DMS 273 (cell line): ENCODE data around the gene DIRAS2.

Experiments
- DNase-seq: peaks from one replicate; lab custom pipeline; 2025; ENCODE audit not compliant: unreplicated experiment; lab: John Stamatoyannopoulos, UW

DIRAS2 gene

DNA sequence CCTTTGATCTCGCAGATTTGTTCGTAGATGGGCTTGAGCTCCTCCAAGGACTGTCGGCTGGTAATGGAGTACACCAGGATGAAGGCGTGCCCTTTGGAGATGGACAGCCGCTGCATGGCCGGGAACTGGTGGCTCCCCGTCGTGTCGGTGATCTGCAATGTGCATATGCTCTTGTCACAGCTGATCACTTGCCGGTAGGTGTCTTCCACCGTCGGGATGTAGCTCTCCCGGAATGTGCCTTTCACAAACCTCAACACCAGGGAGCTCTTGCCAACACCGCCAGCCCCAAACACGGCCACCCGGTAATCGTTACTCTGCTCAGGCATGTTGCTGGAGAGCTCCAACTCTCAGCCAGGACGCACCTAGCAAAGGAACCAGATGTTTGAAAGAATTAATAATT is 29.1 kb downstream of the DIRAS2 start:
- no peak for DNase-seq

DNA sequence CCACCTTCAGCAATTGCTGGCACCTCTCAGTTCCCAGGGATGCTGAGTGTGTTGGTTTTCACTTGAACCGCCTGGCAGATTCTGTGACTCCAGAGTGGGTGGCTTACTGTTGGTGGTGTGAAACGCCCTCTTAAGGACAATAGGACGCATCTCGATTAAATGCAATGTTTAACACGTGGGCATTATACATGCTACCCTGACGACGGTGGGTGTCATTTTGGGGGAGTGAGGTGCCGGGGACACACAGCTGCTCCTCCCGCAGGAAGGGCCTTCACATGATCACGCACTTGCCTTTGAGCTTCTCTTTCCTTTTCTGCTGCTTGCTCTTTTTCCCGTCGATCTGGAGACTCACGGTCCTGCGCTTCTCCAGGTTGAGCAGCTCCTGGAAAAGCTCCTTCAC is 29.7 kb downstream of the DIRAS2 start:
- no peak for DNase-seq

DNA sequence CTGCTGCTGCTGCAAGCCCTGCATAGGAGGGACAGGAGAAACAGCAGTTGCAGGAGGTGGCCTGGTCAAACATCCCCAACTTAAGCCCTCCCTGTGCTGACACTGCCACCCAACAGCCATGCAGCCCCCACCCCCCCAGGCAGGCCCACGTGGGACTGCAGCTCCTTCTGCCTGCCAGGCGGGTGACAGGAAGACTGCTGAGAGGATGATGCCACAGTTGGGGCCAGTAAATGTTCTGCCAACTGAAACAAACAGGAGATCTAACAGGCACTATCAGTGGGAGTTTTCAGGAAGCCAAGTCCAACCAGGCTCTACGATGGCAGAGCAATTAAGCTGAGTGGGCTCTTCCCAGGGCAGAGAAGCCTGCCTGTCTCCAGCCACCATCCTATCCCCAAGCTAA is 31.1 kb downstream of the DIRAS2 start:
- DNase-seq, result no peak

DNA sequence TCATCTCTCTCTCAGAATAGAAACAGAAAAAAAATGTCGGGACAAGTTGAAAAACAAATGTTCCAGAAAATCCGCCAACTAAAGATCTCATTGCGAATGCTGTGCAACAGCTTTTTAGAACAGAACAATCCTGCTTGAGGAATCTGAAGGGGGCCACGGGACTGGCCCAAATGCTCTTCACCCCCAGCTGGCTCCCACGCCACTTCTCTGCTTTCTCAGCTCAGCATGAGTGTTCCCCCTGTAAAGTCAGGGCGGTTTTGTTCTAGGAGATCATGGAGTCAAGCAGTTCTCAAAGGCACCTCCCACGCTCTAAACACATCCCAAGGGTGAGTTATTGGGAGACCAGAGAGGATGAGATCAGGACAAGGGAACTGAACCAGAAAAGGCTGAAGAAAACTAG is 31.5 kb downstream of the DIRAS2 start:
- DNase-seq, result no peak

DNA sequence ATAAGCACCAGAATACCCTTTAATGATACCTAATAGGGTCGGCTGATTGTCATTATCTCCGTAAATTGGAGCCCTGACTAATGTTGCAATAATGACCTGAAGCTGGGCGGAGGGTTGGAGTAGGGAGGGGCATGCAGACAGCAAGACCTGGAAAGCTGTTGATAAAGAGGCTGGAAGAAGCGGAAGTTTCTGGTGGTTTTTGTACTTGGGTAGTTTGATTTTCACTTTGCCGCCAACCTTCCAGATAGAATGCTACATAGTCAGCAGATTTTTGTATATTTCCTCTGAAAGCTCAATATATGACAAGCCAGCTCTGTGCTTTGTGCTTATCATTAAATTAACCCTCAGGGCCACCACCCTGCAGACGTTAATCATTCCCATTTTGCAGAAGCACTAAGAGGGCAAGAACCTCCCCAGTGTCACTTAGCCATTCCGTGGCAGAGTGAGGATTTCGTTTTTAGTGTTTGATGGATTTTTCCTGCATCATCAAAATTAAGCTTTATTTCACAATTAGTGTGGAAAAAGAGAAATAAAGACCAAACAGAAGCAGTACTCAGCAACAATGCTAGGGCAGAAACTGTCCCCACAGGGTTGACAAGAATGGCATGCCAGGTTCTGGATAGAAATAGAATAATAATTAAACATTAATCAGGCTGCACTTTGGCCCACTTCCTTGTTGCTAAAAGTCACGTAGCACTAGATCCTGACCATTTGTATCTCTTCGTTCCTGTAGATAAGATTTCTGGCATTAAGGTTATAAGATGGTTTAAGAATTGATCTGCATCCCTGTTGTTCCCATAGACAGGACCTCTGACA is 34.7 kb downstream of the DIRAS2 start:
- DNase-seq, result no peak

DNA sequence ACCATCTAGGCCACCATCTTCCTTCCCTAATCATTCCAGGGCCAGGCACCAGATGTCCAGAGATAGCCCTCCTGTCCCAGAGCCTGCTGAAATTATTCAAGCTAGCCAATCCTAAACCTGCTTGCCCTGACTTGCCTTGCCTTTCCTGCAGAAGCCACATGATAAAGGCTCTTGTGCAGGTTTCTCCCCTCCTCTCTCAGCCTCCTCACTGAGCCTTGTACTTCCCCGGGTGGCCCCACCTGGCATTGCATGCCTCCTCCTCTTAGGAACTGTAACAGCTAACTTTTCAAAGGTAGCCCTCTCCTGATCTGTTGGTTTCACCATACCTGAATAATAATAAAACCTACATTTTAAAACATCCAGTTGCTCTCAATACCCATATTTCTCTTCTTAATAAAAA is 42.6 kb downstream of the DIRAS2 start:
- DNase-seq, result peak; percentile 41

DNA sequence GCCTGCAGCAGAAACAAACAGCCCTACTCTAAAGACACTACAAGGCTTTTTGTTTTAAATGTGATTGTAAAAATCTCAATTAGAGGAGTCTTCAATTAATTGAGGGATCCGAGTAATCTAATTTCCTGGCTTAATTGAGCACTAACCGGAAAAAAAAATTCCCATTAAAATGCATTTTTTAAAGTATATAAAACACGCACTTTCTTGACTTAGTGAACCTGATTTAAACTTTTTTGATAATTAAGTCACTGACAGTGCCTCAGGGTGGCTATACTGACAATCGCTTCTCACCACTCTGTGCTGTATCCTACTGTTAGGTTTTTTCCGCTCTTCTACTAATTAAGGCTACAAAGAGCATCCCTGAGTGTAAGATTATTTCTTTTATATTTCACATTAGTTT is 44.4 kb downstream of the DIRAS2 start:
- DNase-seq, result no peak

DNA sequence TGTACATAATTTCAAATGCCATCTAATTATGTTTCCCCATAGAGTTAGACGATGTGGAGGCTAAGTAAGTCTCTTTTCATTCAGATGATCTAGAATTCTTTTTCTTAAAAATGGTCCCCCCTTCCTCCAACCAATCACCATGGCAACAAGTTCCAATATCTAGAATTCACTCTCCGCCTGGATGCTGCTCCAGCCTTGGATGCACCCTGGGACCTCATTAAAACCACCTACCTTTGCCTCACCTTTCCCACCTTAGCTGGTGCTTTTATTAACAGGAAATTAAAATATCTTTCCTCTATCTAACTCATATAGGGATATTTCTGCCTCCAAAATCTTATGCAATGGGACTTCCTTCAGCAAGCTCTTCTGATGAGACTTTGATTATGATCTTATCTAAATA is 49.0 kb downstream of the DIRAS2 start:
- DNase-seq, result no peak

DNA sequence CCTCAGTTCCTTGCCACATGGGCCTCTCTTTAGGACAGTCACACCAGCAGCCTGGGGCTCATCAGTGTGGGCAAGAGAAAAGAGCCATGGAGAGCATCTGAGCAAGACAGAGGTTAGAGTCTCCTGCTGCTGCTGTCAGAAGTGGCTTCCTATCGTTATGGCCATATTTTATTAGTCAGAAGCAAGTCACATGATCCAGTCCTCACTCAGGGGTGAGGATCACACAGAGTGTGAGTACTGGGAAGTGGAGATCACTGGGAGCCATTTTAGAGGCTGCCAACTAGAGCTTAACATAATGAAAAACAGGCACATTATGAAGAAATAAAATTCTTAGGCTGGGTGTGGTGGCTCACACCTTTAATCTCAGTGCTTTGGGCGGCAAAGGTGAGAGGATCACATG is 62.0 kb downstream of the DIRAS2 start:
- no peak for DNase-seq

DNA sequence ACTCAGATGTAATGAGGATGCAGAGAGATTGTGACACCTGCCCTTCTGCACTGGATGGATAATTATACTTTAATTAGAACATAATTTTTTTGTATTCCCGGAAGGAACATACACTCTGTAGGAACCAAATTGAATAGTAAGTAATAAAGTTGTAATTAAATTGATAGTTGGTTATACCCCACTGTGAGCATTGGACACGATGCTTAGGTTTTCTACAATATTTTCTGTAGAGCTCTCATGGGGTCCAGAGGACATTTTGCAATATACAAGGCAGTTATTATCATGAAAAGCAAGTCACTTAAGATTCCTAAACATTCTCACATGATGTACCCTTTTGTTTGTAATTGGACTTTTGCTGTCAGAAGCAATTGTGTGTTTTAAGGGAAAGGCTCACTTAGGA is 63.4 kb downstream of the DIRAS2 start:
- DNase-seq, result no peak

DNA sequence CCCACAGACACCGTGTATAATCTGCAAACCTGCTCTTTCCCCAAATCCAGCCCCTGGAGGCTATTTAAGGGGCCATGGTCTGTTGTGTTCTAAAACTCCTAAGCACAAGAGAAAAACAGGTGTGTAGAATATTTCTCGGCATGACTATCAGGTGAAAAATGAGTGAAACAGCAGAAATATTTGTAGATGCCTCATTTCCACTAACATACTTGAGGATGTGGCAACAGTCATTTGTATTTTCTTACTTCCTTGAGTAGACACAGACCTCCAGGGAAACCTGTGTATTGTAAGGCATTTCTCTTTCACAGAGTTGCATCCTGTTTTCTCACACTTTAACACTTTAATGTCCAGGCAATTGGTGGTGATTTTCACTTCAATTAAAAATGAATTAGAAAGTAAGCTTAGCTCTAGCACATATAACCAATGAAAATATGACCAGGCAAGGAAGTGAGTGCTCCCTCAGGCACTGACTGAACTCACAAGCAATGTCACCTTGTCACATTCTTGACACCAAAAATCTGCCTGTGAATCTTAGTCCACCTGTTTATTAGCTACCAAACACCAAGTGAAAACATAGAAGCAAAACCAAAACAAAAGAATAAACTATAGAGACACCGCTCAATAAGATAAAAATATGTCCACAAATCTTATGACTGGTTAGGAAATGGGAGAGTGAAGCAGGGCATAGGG is 64.4 kb downstream of the DIRAS2 start:
- DNase-seq, result no peak

DNA sequence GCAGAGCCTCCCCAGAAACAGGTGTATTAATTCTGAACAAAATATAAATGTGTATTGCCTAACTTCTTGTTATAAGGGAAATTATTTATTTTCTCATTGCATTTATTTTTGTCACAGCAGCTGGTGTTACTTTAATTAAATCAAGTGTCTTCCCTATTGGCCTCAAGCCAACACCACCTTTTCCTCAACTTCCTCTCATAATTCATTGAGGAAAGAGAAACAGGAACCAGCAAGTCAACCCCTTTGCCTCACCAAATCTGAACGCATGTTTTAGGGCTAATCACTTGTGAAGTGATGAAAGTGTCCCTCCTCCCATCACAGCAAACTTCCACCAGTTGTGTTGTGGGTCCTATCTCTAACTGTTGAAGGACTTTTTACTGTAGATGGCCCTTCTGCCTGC is 73.1 kb downstream of the DIRAS2 start:
- DNase-seq, result no peak

DNA sequence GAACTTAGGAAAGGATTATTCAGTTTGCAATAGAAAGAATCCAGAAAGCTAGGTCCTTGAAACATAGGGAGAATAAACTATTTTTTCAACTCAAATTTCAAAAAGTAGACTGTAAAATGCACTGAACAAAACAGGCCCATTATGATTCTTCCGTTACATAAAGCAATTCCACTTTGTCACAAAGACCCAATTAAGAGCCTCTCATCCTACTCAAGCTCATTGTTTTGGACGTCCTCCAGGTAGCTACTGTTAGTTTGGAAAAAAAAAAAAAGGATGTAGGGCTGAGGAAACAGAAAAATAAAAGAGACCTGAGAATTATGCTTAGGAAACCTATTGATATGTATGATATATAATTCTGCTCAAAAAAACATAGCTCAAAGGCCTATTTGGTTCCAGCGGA is 74.0 kb downstream of the DIRAS2 start:
- DNase-seq, result no peak

DNA sequence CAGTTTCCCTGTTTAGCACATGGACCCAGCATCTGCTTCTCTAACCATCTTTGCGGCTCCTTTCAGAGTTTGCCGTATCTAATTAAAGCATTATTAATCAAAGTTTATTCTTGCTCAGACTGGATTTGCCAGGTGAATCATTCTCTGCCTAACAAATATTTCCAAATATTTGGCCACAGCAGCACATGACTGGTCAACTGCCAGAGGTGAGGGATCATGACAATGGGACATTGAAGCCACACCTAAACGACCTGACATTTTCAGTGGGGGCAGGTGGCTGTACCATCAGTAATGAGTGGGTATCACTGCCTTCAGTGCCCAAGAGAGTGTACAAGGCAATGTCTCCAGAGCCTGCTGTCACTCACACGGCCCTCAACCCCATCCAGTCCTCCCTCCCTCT is 80.4 kb downstream of the DIRAS2 start:
- no peak for DNase-seq
